ENCODE results near the gene IGF1R.

IGF1R gene

DNA sequence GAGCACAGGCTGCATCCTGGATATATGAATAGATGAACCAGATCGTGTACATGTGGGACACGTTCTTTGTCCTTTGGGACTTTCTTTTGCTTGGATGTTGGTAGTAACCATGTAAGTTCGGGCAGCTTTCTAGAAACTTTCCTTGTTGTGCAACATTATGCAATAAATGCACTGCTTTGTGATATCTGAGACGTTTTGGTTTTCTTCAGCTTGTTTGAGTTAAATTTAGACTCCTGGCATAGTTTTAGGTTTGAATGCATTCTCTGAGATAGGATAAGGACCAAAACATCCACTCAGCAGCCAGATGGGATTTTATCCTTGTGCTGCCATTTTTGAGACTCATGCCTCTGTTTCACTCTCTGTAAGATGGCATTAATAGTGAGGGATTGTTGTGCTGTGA, 158.9 kb downstream of the IGF1R start:
- in situ Hi-C loops (cut with HindIII; ENCODE audit: low sequenced_read_pairs), result no loop called here

DNA sequence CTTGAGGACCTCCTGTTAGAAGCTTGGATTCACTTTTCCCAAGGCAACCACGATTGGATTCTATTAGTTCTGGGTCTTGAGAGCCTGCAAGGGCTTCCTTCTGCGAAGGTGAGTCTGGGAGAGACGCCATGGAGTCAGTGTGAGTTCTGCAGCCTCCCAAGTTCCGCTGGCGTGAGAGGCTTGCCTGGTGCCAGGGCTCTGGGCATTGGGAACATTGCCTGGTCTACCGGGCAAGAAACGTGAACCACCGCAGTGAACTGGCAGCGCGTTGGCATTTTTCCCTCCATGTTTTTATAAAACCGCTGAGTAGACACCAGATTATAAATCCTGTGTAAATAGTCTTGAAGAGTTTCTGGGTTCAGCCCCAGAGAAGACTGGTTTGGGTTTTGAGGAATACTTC, 160.9 kb downstream of the IGF1R start:
- in situ Hi-C loops (cut with HindIII; ENCODE audit: low sequenced_read_pairs), result no loop called here

DNA sequence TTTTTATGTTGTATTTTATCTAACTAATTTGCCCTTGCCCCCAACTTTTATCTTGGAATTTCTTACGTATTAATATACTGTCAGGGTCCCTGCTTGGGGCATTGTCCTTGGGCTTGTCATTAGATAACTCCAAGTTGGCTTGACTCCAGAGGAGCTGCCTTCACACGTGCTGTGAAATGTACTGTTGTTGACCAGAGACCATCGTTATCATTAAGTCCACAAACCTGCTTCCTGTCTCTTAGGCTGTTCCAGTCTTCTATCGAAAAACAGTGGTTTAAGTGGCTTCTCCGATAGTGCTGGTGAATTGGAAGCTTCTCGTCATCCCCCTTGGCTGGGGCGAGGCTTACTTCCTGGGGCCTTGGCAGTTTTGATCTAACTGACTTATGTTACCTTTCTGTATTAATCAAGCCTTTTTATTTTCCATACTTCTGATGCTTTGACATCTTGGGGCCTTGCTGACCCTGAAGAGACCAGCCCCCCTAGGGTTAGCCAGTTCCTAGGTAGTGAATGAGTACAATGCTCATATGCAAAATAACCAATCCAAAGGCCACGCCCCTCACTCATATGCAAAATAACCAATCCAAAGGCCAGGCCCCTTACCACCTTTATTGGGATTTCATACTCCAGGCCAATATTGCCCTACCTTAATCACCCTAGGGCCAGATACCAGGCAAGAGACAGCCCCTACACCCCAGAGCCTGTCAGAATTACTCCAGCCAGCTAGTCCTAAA, 164.5 kb downstream of the IGF1R start:
- in situ Hi-C loops (cut with HindIII; ENCODE audit: low sequenced_read_pairs), result no loop called here

DNA sequence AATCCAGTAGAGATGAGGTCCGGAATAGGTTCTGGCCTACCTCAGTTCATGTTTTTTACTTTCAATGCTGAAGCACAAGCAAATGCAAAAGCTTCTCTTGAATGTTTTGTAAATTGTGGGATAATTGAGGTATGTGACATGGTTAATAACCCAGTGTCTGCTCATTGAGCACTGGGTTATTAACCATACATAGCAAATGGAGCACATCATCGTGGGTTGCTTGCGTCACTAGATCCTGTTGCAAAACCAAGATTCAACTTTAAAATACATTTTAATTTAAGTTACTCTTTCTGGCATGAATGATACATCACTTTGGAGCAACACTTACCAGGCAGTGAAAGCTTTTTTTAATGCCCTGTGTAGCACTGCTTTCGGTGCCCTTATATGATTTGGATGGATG, 165.6 kb downstream of the IGF1R start:
- in situ Hi-C loops (cut with HindIII; ENCODE audit: low sequenced_read_pairs), result no loop called here

DNA sequence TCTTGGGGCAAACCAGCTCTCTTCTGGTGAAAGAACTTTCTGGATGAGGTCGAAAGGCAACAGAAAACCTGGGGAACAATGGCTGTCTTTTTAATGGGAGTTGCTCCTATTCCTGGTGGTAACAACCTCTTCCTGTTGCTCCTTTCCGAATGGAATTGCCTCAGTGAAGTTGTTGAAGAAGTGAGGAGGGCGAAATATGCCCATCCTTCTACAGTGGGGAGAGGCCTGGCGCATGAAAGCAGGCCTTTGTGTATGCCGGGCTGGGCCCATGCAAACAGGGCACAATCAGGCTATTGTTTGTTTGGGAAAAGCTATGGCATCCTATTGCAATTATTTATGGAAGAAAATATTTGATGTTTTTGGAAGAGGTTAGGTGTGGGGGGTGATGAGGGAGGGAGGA, 166.9 kb downstream of the IGF1R start:
- in situ Hi-C loops (cut with HindIII; ENCODE audit: low sequenced_read_pairs), result no loop called here

DNA sequence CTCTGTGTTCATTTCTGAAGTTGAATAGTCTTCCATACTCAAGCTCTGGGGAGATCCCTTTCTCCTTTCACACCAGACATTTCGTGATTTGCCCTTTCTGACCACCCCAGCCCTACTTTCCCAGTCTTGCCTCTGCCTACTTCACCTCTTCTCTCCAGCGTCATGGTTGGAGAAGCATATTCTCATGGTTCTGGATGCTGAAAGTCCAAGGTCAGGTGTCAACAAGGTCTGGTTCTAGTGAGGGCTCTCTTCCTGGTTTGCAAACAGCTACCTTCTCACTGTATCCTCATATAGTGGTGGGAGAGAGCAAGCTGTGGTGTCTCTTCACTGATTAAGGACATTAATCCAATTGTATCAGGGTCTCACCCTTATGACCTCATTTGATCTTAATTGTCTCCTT, 169.4 kb downstream of the IGF1R start:
- in situ Hi-C loops (cut with HindIII; ENCODE audit: low sequenced_read_pairs), result no loop called here

DNA sequence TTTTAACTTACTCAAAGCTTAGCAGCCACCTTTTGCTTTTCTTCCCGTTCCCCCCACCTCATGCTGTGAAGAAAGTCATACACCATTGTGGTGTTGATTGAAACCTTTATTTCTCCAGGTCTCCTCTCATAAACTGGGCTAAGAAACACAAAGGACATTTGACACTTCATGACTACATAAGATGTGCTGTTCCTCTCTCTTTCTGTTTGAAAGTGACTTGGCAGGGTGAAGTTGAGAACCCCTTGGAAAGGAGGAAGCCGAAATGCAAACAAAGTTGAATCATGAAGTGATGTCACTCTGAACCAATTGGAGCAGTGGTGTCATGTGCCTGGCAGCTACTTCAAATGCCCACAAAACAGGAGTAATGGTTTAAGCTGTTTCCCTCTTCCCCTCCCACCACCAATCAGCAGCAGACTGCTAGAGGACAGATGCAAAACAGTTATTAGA, 174.7 kb downstream of the IGF1R start:
- in situ Hi-C loops (cut with HindIII; ENCODE audit: low sequenced_read_pairs), result no loop called here

- in situ Hi-C loops (cut with HindIII; ENCODE audit: low sequenced_read_pairs), result no loop called here
These were observed 175.3 kb downstream of the IGF1R start for GRCh38 chr15:98823616-98824015.

DNA sequence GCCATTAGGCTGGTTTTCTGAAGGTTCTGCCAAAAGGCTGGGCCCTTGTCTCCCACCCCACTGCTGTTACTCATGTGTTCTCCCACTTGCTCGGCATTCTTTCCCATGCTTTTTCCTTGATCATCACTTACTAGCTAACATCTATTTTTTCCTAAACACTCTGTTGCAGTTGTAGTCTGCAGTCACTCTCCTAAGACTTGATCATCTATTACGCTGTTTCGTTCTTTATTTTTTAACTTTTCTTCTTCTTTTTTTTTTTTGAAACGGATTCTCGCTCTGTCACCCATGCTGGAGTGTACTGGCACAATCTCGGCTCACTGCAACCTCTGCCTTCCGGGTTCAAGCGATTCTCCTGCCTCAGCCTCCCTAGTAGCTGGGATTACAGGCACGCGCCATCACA, 176.3 kb downstream of the IGF1R start:
- in situ Hi-C loops (cut with HindIII; ENCODE audit: low sequenced_read_pairs), result no loop called here

DNA sequence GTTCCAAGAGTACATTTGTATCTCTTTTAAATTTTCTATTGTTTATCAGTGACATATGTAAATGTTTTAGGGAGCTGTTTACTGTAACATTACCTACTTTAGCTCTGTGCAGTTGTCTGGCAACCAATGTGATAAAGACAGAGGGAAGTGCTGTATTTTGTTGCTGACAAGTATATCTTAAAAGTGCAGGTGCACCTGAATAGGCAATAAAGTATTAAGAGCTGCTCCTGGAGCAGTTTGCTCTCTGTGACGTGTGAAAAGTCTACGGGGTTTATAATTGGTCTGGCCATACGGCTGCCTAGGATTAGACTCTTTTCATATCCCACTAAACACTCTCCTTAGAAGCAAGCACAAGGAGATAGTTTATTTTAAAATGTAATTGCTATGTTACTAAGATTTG, 178.3 kb downstream of the IGF1R start:
- in situ Hi-C loops (cut with HindIII; ENCODE audit: low sequenced_read_pairs), result no loop called here

DNA sequence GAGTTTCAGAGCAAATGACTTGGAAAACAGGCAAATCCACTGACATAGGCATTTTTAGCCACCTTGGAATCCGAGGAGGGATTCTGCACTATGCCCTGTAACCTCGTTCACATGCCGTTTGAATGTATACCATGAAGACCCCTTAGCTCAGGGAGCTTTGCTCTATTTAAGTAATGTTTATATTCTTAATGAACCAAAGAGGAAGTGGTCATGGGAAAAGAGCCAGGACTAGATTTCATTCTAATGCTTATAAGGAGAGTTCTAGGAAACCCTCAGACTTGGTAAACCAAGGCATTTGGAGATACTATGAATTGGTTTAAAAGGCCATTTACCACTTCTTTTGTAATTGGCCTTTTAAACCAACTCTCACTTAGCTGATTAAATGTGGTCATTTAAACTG, 178.9 kb downstream of the IGF1R start:
- in situ Hi-C loops (cut with HindIII; ENCODE audit: low sequenced_read_pairs), result no loop called here

DNA sequence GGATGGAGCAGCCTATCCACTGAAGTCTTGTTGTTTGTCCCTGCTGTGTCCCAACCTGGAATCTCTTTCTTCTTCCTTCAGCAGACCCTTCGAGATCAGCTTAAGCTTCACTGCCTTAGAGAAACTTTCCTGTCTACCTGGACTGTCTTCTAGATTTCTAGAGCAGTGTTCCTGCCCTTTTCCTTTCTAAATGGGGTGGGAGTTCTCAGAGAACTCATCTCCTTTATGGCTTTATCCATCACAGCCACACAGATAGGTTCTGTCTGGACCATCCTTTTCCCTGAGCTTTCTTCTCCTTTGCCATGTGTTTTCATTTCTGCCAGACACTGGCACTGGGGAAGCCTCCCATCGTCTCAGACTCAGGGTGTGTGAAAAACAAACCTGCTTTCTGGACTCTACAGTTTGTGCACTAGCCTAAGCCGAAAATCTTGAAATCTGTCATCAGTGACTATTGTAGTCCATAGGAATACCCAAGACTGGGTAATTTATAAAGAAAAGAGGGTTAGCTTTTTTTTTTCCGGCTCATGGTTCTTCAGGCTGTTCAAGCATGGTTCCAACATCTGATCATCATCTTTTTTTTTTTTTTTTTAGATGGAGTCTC, 181.8 kb downstream of the IGF1R start:
- in situ Hi-C loops (cut with HindIII; ENCODE audit: low sequenced_read_pairs), result no loop called here

- in situ Hi-C loops (cut with HindIII; ENCODE audit: low sequenced_read_pairs), result no loop called here
These were observed 186.6 kb downstream of the IGF1R start for GRCh38 chr15:98834976-98835375.

DNA sequence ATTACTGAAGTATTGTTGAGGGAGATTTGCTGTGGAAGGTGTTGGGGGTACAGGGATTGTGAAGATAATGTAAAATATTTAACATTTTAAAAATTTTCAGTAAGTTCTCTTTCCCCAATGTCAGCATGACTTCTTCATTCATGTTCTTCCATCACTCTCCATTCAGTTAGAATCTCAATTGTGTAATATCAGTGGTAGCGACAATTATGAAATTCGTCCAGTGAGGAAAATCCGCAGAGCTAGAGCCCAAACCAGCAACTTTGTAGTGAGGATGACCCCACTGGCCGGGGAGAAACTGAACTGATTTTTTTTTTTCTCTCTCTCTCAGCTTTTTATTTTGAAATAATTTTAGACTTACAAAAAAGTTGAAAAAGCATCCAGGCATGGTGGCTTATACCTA, 187.5 kb downstream of the IGF1R start:
- in situ Hi-C loops (cut with HindIII; ENCODE audit: low sequenced_read_pairs), result no loop called here

GRCh38 chr15:98838387-98839259, 190.3 kb downstream of the IGF1R start:
- in situ Hi-C loops (cut with HindIII; ENCODE audit: low sequenced_read_pairs), result no loop called here

- in situ Hi-C loops (cut with HindIII; ENCODE audit: low sequenced_read_pairs), result no loop called here
These were observed 191.7 kb downstream of the IGF1R start for GRCh38 chr15:98840053-98840452.

DNA sequence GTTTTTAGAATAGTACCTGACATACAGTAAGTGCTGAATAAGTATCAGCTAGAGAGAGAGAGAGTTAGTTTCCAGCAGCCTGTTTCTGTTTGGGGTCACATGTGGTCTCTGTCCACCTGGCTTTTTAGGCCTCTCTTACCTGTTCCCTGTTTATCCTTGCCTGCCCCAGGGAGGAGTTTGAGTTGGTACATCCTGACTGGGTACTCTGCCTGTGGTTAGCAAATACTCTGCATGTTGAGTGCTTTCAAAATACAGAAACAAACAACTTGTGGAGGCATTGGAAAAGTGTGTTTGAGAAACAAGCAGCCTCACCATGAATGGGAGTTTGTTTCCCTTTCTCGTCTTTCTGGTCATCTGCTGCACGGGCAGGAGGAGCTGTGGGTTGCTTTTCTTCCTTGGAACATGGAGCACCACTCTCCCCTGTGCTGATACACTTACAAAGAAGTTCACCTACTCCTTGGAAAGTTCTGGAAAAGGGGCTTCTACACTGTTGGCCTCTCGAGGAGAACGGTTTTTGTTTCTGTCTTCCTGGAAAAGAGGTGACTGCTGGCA, 193.2 kb downstream of the IGF1R start:
- in situ Hi-C loops (cut with HindIII; ENCODE audit: low sequenced_read_pairs), result no loop called here

GRCh38 chr15:98842192-98842972, 194.0 kb downstream of the IGF1R start:
- in situ Hi-C loops (cut with HindIII; ENCODE audit: low sequenced_read_pairs), result no loop called here

DNA sequence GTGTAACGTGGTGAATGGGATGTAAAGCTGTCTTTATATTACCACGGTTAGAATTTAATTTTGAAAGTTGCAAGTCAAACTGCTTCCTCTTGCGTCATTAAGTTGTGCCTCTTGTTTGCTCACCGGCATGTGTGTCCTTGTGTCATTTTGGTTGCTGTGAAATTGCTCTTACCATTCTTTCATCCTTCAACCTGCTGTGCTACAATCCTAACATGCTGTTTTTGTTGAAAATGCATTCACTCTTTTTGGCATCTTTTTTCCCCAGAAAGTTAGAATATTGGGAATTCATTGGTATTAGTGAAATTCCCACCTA, 194.6 kb downstream of the IGF1R start:
- in situ Hi-C loops (cut with HindIII; ENCODE audit: low sequenced_read_pairs), result no loop called here

DNA sequence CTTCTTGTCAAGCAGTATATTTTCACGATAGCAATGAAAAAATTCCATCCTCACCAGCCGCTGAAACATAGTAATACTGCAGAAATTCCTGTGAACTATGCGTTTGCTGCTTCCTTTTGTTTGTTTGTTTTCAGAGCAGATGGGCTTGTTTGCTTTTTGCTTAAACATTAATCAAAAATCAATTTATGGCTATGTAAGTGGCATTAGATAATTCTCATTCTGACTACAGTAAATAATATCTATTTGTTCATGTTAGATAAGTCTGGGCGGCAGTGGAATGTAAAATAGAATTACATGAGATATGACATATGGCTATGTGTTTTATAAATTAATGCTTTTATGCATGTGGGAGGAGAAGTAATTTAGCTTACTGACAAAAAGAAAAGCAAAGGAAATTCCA, 195.5 kb downstream of the IGF1R start:
- in situ Hi-C loops (cut with HindIII; ENCODE audit: low sequenced_read_pairs), result no loop called here

DNA sequence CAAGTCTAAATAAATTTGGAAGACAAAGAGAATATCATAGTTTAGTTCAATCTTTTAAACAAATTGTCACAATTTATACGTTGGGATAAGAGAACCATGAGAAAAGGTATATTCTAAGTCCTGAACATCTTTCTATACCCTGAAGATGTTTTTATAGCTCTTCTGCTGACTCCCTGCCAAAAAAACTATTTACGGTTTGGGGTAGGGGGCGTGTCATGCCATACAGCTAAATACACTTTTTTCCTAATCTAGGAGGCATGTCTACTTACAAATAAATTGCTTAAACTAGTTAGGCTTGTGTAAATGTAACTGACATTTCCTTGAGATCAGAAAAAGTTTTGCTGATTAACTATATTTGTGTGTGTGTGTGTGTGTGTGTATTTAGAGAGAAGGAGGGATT, 195.9 kb downstream of the IGF1R start:
- in situ Hi-C loops (cut with HindIII; ENCODE audit: low sequenced_read_pairs), result no loop called here
